Astrocyte (in vitro differentiated cells and primary cell): Measurements from ENCODE around the gene PRKCE. TPM values are rescaled to one million over a fixed set of nuclear protein-coding genes. Genes with fewer than 3 reads are reported as not detected.

Experiments used
- DNase-seq: peaks from one replicate; pipeline ENCODE4 v3.0.0-alpha.2; 2010; ENCODE audit warnings: low read depth
- FAIRE-seq: peaks from 2 replicates; lab custom pipeline; 2011; peaks lifted over from hg19 to GRCh38; lab: Jason Lieb, UNC
- H2AFZ ChIP-seq: 2 replicates; pipeline ENCODE4 v1.6.0; 2012; ENCODE audit warnings: low read depth, low read length, inconsistent platforms
- H3K27ac ChIP-seq: 2 replicates; pipeline ENCODE4 v1.5.1; 2011; ENCODE audit warnings: low read depth, low read length, inconsistent platforms
- H3K27me3 ChIP-seq: 2 replicates; pipeline ENCODE4 v1.6.0; 2011; ENCODE audit warnings: low read length, inconsistent platforms; ENCODE audit not compliant: insufficient read depth
- H3K36me3 ChIP-seq: 2 replicates; pipeline ENCODE4 v1.5.1; 2011; ENCODE audit warnings: low read length, inconsistent platforms; ENCODE audit not compliant: insufficient read depth
- H3K4me1 ChIP-seq: 2 replicates; pipeline ENCODE4 v1.5.1; 2011; ENCODE audit warnings: low read length, inconsistent platforms; ENCODE audit not compliant: insufficient read depth
- H3K4me2 ChIP-seq: 2 replicates; pipeline ENCODE4 v1.6.0; 2012; ENCODE audit warnings: low read length, inconsistent platforms
- H3K4me3 ChIP-seq: 2 replicates; pipeline ENCODE4 v1.5.1; 2011; ENCODE audit warnings: low read depth, mild to moderate bottlenecking, low read length, inconsistent platforms; ENCODE audit not compliant: insufficient read depth
- H3K79me2 ChIP-seq: 2 replicates; pipeline ENCODE4 v1.6.0; 2012; ENCODE audit warnings: mild to moderate bottlenecking, low read length, inconsistent platforms; ENCODE audit not compliant: insufficient read depth
- H3K9ac ChIP-seq: 2 replicates; pipeline ENCODE4 v1.6.0; 2012; ENCODE audit warnings: mild to moderate bottlenecking, low read length, inconsistent platforms
- H3K9me3 ChIP-seq: 2 replicates; pipeline ENCODE4 v1.5.1; 2012; ENCODE audit warnings: low read depth, mild to moderate bottlenecking, low read length, inconsistent platforms; ENCODE audit not compliant: insufficient read depth
- H4K20me1 ChIP-seq: 2 replicates; pipeline ENCODE4 v1.6.0; 2012; ENCODE audit warnings: low read length, inconsistent platforms; ENCODE audit not compliant: insufficient read depth
- H3K27ac Mint-ChIP-seq: one replicate; pipeline ENCODE4 v1.8.0; 2021; ENCODE audit warnings: mild to moderate bottlenecking, mixed read lengths; ENCODE audit not compliant: unreplicated experiment
- H3K27me3 Mint-ChIP-seq: one replicate; pipeline ENCODE4 v1.8.0; 2021; ENCODE audit warnings: low read depth, mixed read lengths; ENCODE audit not compliant: unreplicated experiment
- H3K36me3 Mint-ChIP-seq: one replicate; pipeline ENCODE4 v1.8.0; 2021; ENCODE audit warnings: low read depth, mixed read lengths; ENCODE audit not compliant: unreplicated experiment
- H3K4me1 Mint-ChIP-seq: one replicate; pipeline ENCODE4 v1.8.0; 2021; ENCODE audit warnings: low read depth, mixed read lengths; ENCODE audit not compliant: unreplicated experiment
- H3K4me3 Mint-ChIP-seq: one replicate; pipeline ENCODE4 v1.8.0; 2021; ENCODE audit warnings: mild to moderate bottlenecking, moderate library complexity, mixed read lengths; ENCODE audit not compliant: unreplicated experiment
- H3K9me3 Mint-ChIP-seq: one replicate; pipeline ENCODE4 v1.8.0; 2021; ENCODE audit warnings: mild to moderate bottlenecking, mixed read lengths; ENCODE audit not compliant: unreplicated experiment
- EZH2 ChIP-seq: IDR thresholded peaks from 2 replicates; pipeline ENCODE4 v1.6.1; 2012; ENCODE audit warnings: mild to moderate bottlenecking, low read length, inconsistent platforms; ENCODE audit not compliant: insufficient read depth
- total RNA-seq: library from RNA; stranded (reverse); gene quantifications from 2 replicates; pipeline ENCODE4 v1.2.1, GENCODE V29; 2021
- TF ChIP-seq, protein P1 (sequence below): IDR thresholded peaks from 2 replicates; pipeline ENCODE4 v1.5.1; 2011; ENCODE audit warnings: low read depth, mild to moderate bottlenecking, inconsistent platforms, low read length, moderate library complexity; ENCODE audit not compliant: insufficient read depth

The PRKCE gene
- total RNA-seq, 1 donor from 2014 or later, result 12.8 TPM

DNA sequence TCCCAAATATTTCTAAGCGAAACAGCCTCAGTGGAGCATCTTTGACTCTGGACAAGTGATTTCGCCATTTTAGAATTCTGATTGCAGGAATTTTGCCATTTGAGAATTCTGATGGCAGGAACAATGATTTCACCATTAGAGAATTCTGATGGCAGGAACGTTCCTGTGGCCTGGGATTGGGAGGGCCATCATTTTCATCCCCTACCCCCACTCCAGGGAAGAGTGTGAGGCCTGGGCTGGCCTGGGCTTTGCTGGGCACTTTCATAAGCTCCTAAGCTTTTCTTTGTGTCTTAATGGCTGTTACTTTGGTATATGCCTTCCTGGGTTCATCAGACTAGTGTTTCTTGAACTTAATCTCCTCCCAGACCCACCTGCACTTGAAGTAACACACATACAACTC lies 516.4 kb downstream of the PRKCE start:
- H3K4me3 Mint-ChIP-seq, result no peak overlapping the region
- Histone ChIP-seq H3K9me3 (no peaks in the 10 kb centered on the region), H2AFZ (no peak overlapping the region), H3K4me2 (no peak overlapping the region), H3K9ac (no peak overlapping the region), H3K27ac (no peak overlapping the region), H4K20me1 (no peaks in the 10 kb centered on the region), H3K4me1 (peaks cover 36% of the 10 kb centered on the region), H3K36me3 (no peaks in the 10 kb centered on the region), H3K79me2 (no peaks in the 10 kb centered on the region), H3K4me3 (no peak overlapping the region), H3K27me3 (no peaks in the 10 kb centered on the region)
- peaks cover 44% of the 10 kb centered on the region for H3K4me1 Mint-ChIP-seq
- TF ChIP-seq EZH2, result no peak
- TF ChIP-seq, protein P1, sequence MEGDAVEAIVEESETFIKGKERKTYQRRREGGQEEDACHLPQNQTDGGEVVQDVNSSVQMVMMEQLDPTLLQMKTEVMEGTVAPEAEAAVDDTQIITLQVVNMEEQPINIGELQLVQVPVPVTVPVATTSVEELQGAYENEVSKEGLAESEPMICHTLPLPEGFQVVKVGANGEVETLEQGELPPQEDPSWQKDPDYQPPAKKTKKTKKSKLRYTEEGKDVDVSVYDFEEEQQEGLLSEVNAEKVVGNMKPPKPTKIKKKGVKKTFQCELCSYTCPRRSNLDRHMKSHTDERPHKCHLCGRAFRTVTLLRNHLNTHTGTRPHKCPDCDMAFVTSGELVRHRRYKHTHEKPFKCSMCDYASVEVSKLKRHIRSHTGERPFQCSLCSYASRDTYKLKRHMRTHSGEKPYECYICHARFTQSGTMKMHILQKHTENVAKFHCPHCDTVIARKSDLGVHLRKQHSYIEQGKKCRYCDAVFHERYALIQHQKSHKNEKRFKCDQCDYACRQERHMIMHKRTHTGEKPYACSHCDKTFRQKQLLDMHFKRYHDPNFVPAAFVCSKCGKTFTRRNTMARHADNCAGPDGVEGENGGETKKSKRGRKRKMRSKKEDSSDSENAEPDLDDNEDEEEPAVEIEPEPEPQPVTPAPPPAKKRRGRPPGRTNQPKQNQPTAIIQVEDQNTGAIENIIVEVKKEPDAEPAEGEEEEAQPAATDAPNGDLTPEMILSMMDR, result no peak
- H3K9me3 Mint-ChIP-seq, result peaks cover 4% of the 10 kb centered on the region
- peaks cover 8% of the 10 kb centered on the region for H3K36me3 Mint-ChIP-seq
- DNase-seq (no peak), FAIRE-seq (no peak)
- peak overlapping the region; percentile 75 for H3K27ac Mint-ChIP-seq
- H3K27me3 Mint-ChIP-seq, result peaks cover 5% of the 10 kb centered on the region

DNA sequence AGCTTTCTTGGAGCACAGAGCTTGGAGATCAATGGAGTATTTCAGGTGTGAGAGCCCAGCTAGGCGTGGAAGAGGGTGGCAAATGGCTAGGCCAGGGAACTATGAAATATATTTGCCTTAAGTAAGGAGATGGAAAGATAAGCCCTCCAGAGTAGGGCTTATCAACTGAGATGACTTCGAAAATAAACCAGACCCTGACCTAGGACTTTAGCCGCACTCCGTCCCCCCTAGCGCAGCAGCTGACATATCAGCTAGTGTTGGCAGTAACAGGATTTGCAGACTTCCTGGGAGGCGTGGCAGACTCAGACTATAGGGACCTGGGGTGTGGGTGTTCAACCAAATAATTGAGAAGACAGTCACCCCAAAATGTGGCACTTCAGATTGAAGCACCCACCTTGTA lies 518.0 kb downstream of the PRKCE start:
- Histone ChIP-seq H3K36me3 (no peaks in the 10 kb centered on the region), H3K9me3 (no peaks in the 10 kb centered on the region), H2AFZ (no peak overlapping the region), H3K4me1 (peaks cover 27% of the 10 kb centered on the region), H3K4me2 (no peak overlapping the region), H3K27me3 (no peaks in the 10 kb centered on the region), H4K20me1 (no peaks in the 10 kb centered on the region), H3K27ac (no peak overlapping the region), H3K79me2 (no peaks in the 10 kb centered on the region), H3K4me3 (no peak overlapping the region), H3K9ac (no peak overlapping the region)
- peaks cover 5% of the 10 kb centered on the region for H3K27me3 Mint-ChIP-seq
- H3K9me3 Mint-ChIP-seq, result peaks cover 4% of the 10 kb centered on the region
- peaks cover 42% of the 10 kb centered on the region for H3K4me1 Mint-ChIP-seq
- peaks cover 8% of the 10 kb centered on the region for H3K36me3 Mint-ChIP-seq
- DNase-seq (no peak), FAIRE-seq (no peak)
- no peak overlapping the region for H3K27ac Mint-ChIP-seq
- H3K4me3 Mint-ChIP-seq, result no peak overlapping the region
- TF ChIP-seq, protein P1, result no peak
- TF ChIP-seq EZH2, result no peak

- FAIRE-seq, result no peak
- no peak overlapping the region for H3K27ac Mint-ChIP-seq
- H3K4me3 Mint-ChIP-seq, result no peak overlapping the region
These were observed 518.6 kb downstream of the PRKCE start for GRCh38 chr2:46170026-46170425.

More at GRCh38 chr2:46170026-46170425, 518.6 kb downstream of the PRKCE start:
- no peak for DNase-seq
- Histone ChIP-seq H3K9me3 (no peaks in the 10 kb centered on the region), H3K27me3 (no peaks in the 10 kb centered on the region), H2AFZ (no peak overlapping the region), H3K4me1 (peaks cover 22% of the 10 kb centered on the region), H4K20me1 (no peaks in the 10 kb centered on the region), H3K79me2 (no peaks in the 10 kb centered on the region), H3K27ac (no peak overlapping the region), H3K4me2 (no peak overlapping the region), H3K36me3 (no peaks in the 10 kb centered on the region), H3K9ac (no peak overlapping the region), H3K4me3 (no peak overlapping the region)
- no peak for TF ChIP-seq EZH2
- TF ChIP-seq, protein P1, result no peak
- Mint-ChIP-seq H3K9me3 (peaks cover 4% of the 10 kb centered on the region), H3K36me3 (peaks cover 6% of the 10 kb centered on the region), H3K4me1 (peaks cover 38% of the 10 kb centered on the region), H3K27me3 (peaks cover 5% of the 10 kb centered on the region)
